Measurements from ENCODE around the gene FAM117A. TPM values are rescaled to one million over a fixed set of nuclear protein-coding genes. Genes with fewer than 3 reads are reported as not detected.

The FAM117A gene
- total and polyA plus RNA-seq, 4 donors = 8.6 to 20.9 (median 13.4) TPM

DNA sequence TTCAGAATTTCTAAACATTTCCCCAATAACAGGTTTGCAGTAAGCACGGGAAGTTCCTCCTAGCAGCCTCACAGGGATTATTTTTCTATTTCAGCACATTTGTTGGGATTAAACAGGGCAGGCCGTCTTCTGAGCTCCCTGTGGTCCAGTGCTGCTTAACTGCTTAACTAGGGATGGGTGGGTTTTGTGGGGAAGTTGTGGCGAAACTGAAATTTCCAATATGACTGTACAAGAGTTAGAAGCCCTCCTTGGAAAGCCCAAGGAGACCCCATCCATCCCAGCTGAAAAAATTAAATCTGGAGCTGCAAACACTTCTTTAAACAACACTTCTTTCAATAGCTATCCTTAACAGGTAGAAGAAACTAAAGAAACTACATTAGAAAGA lies 22.2 kb downstream of the FAM117A start:
- peak overlapping the region; percentile 50 to 63 for H3K27ac ChIP-seq (ENCODE audit: low read depth in 1 of 2, low read length in 1 of 2)
- TF ChIP-seq, protein P1, sequence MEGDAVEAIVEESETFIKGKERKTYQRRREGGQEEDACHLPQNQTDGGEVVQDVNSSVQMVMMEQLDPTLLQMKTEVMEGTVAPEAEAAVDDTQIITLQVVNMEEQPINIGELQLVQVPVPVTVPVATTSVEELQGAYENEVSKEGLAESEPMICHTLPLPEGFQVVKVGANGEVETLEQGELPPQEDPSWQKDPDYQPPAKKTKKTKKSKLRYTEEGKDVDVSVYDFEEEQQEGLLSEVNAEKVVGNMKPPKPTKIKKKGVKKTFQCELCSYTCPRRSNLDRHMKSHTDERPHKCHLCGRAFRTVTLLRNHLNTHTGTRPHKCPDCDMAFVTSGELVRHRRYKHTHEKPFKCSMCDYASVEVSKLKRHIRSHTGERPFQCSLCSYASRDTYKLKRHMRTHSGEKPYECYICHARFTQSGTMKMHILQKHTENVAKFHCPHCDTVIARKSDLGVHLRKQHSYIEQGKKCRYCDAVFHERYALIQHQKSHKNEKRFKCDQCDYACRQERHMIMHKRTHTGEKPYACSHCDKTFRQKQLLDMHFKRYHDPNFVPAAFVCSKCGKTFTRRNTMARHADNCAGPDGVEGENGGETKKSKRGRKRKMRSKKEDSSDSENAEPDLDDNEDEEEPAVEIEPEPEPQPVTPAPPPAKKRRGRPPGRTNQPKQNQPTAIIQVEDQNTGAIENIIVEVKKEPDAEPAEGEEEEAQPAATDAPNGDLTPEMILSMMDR (IDR thresholded peaks at IDR 0.05; ENCODE audit: control extremely low read depth, extremely low read depth) = no peak
- no peaks in the 10 kb centered on the region for H3K9me3 ChIP-seq (ENCODE audit: control insufficient read depth in 4 of 4, insufficient read depth in 3 of 4, low read length in 3 of 4)
- H3K4me3 ChIP-seq = no peak overlapping the region
- DNase-seq (no peak), ATAC-seq (ENCODE audit: insufficient read depth, low FRiP score) (no peak)
- no peaks in the 10 kb centered on the region for H3K36me3 ChIP-seq (ENCODE audit: control insufficient read depth in 4 of 4, insufficient read depth in 4 of 4, low read length in 4 of 4)
- peaks cover 17 to 42% (median 21%) of the 10 kb centered on the region in 5 donors for H3K4me1 ChIP-seq (ENCODE audit: control insufficient read depth in 5 of 5, insufficient read depth in 5 of 5, low read length in 5 of 5)
- H3K9ac ChIP-seq (ENCODE audit: insufficient read depth in 1 of 2, low read length in 2 of 2) = no peak overlapping the region
- H3K27me3 ChIP-seq (ENCODE audit: control insufficient read depth in 3 of 3, insufficient read depth in 3 of 3, low read length in 2 of 3) = no peaks in the 10 kb centered on the region
- 31 to 54% methylated on average over 3 of the region's 3 CpGs for WGBS, 2 donors

DNA sequence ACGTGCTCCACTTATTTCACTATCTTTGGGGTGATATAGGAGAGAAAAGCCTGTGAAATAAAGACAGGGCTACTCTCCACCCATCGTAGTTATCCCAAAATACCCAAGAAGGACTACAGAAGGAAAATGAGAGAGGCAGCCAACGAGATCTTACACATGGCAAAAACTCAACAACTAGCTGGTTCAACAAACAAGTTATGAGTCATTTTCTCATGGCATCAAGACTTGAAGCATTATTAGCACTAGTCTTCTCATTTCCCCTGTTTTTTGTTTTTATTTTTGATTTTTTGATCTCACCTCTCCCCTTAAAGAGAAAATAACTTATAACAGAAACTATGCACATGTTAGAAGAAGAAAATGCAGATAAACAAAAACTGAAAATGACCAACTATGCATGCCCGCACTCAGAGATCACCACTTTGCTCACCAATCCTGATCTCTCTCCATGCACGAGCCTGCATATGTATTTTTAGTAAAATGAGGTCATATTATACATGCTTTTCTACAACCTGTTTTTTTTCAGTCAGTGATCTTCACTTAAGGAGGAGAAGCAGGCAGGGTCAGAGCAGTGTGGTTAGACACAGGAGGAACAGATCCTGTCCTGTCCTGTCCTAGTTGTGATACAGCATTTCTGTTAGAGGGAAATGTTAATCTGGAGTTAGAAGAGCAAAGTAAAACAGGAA lies 22.8 kb downstream of the FAM117A start:
- no peak overlapping the region for H3K9ac ChIP-seq (ENCODE audit: insufficient read depth in 1 of 2, low read length in 2 of 2)
- ATAC-seq (ENCODE audit: insufficient read depth, low FRiP score) (no peak), DNase-seq (no peak)
- WGBS, 2 donors = 49 to 50% methylated on average over 5 of the region's 5 CpGs
- H3K9me3 ChIP-seq (ENCODE audit: control insufficient read depth in 4 of 4, insufficient read depth in 3 of 4, low read length in 3 of 4) = no peaks in the 10 kb centered on the region
- TF ChIP-seq, protein P1 (IDR thresholded peaks at IDR 0.05; ENCODE audit: control extremely low read depth, extremely low read depth) = no peak
- peak overlapping the region; percentile 63 to 65 for H3K27ac ChIP-seq (ENCODE audit: low read depth in 1 of 2, low read length in 1 of 2)
- H3K27me3 ChIP-seq (ENCODE audit: control insufficient read depth in 3 of 3, insufficient read depth in 3 of 3, low read length in 2 of 3) = no peaks in the 10 kb centered on the region
- no peak overlapping the region for H3K4me3 ChIP-seq
- no peaks in the 10 kb centered on the region for H3K36me3 ChIP-seq (ENCODE audit: control insufficient read depth in 4 of 4, insufficient read depth in 4 of 4, low read length in 4 of 4)
- peaks cover 17 to 42% (median 21%) of the 10 kb centered on the region in 5 donors for H3K4me1 ChIP-seq (ENCODE audit: control insufficient read depth in 5 of 5, insufficient read depth in 5 of 5, low read length in 5 of 5)

DNA sequence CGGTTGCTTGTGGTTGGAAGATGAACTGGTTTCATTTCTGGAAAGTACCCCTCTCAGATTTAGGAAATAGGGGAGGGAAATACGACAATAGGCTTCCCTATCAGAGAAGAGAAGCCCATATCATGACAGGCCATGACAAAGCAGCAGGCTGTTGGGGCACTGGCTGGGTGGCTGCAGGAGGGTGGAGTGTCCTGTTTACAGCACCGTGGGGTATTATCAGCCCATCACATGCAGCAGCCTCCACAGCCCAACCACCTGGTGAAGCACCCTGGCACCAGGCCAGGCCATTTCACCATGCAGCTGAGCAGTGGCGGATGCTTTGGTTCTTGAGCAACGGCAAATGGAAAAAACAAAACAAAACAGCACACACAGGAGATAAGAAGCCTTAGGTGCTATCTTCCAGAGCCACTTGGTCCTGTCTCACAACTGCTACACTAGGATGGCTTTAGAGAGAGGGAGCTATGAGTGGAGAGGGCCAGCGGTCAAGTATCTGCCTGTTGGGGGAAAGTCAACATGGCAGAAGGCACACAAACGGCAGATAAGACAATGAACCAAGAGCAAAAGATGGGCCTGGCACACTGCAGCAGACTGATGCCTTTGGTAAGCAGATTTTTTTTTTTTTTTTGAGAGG lies 24.2 kb downstream of the FAM117A start:
- peak; percentile 23 for ATAC-seq (ENCODE audit: insufficient read depth, low FRiP score)
- Histone ChIP-seq H3K27ac (ENCODE audit: low read depth in 1 of 2, low read length in 1 of 2) (peak overlapping the region; percentile 34 to 90), H3K4me1 (ENCODE audit: control insufficient read depth in 5 of 5, insufficient read depth in 5 of 5, low read length in 5 of 5) (peaks cover 12 to 36% (median 19%) of the 10 kb centered on the region in 5 donors), H3K9ac (ENCODE audit: insufficient read depth in 1 of 2, low read length in 2 of 2) (no peak overlapping the region), H3K9me3 (ENCODE audit: control insufficient read depth in 4 of 4, insufficient read depth in 3 of 4, low read length in 3 of 4) (no peaks in the 10 kb centered on the region), H3K4me3 (no peak overlapping the region), H3K27me3 (ENCODE audit: control insufficient read depth in 3 of 3, insufficient read depth in 3 of 3, low read length in 2 of 3) (no peaks in the 10 kb centered on the region), H3K36me3 (ENCODE audit: control insufficient read depth in 4 of 4, insufficient read depth in 4 of 4, low read length in 4 of 4) (no peaks in the 10 kb centered on the region)
- peak; percentile 25 to 52 (median 51) for DNase-seq
- WGBS, 2 donors = 12 to 32% methylated on average over 7 of the region's 7 CpGs
- TF ChIP-seq, protein P1 (IDR thresholded peaks at IDR 0.05; ENCODE audit: control extremely low read depth, extremely low read depth) = no peak

All from lung (tissue), 12 donors.